HG03196 (cell line): Measurements from ENCODE around the gene SLC17A2.
"Not testable (repeated sequence)": the region's sequence is repeated elsewhere in the genome, so short reads cannot be mapped to it uniquely, and the experiment has no call there.

Experiments used
- ATAC-seq: cut with Tn5 transposase; IDR thresholded peaks from one replicate; pipeline ENCODE4 v1.9.1; 2021; ENCODE audit not compliant: unreplicated experiment

The SLC17A2 gene

DNA sequence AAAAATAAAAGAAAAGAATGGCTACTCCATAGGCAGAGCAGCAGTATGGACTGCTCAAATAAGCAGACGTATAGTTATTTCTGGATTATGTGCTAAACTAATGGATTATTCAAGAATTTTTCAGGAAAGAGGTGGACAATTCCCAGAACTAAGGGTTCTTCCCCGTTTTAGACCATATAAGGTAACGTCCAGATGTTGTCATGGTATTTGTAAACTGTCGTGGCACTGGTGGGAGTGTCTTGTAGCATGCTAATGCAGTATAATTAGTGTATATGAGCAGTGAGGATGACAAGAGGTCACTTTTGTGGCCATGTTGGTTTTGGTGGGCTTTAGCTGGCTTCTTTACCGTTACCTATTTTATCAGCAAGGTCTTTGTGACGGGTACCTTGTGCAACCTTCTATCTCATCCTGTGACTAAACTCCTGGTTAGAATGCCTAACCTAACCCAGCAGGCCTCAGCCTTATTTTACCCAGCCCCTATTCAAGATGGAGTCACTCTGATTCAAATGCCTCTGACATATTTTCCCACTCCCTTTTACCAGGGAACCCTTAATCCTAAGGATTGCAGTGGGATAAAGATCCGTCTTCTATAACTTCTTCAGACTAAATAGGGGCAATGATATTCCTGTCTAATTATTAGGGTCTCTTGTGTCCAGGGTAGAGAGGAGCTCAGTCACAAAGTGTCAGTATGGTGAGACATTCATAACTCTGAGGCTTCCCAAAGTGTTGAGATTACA, 21.0 kb upstream of the SLC17A2 start:
- ATAC-seq, result no peak

DNA sequence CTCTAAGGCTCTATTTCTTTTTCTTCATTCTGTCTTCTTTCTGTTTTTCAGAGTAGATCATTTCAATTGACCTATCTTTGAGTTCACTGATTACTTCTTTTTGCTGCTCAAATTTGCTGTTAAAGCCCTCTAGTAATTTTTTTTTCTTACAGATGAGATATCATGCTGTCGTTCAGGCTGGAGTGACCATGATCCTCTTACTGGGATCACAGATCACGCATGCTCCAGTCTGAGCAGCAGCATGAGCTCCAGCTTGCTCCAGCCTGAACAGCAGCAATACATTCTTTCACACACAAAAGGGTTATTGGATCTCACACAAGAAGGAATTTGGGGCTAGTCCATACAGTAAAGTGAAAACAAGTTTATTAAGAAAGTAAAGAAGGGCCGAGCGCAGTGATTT, 19.8 kb upstream of the SLC17A2 start:
- no peak for ATAC-seq

DNA sequence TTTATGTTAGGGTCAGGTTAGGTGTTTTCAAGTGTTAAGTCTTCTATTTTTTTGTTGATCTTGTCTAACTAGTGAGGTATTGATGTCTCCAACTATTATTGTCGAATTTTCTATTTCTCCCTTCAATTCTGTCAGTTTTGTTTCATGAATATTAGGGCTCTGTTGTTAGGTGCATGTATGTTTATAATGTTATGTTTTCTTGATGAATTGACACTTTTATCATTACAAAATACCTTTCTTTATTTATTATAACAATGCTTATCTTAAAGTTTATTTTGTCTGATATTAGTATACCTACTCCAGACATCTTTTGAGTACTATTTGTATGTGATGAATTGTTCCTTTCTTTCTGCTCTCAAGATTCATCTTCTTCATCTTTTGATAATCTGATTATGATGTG, 19.2 kb upstream of the SLC17A2 start:
- no peak for ATAC-seq

DNA sequence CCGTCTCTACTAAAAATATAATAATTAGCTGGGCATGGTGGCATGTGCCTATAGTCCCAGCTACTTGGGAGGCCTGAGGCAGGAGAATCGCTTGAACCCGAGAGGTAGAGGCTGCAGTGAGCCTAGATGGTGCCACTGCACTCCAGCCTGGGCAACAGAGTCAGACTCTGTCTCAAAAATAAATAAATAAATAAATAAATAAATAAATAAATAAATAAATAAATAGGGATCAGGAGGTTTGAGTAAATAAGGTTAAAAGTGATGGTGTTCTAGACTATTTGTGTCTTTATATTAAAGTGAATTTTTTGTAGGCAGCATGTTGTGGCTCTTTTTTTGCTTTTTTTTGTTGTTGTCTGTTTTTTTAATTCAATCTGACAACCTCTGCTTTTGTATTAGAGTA, 17.0 kb upstream of the SLC17A2 start:
- not testable (repeated sequence) for ATAC-seq

- no peak for ATAC-seq
Observed at GRCh38 chr6:25946631-25947030, 16.1 kb upstream of the SLC17A2 start.

DNA sequence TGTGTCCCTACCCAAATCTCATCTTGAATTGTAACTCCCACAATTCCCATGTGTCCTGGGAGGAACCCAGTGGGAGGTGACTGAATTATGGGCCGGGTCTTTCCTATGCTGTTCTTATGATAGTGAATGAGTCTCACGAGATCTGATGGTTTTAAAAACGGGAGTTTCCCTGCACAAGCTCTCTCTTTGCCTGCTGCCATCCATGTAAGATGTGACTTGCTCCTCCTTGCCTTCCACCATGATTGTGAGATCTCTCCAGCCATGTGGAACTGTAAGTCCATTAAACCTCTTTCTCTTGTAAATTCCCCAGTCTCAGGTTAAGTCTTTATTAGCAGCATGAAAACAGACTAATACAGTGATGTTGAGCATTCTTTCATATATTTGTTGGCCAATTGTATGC, 15.2 kb upstream of the SLC17A2 start:
- not testable (repeated sequence) for ATAC-seq

DNA sequence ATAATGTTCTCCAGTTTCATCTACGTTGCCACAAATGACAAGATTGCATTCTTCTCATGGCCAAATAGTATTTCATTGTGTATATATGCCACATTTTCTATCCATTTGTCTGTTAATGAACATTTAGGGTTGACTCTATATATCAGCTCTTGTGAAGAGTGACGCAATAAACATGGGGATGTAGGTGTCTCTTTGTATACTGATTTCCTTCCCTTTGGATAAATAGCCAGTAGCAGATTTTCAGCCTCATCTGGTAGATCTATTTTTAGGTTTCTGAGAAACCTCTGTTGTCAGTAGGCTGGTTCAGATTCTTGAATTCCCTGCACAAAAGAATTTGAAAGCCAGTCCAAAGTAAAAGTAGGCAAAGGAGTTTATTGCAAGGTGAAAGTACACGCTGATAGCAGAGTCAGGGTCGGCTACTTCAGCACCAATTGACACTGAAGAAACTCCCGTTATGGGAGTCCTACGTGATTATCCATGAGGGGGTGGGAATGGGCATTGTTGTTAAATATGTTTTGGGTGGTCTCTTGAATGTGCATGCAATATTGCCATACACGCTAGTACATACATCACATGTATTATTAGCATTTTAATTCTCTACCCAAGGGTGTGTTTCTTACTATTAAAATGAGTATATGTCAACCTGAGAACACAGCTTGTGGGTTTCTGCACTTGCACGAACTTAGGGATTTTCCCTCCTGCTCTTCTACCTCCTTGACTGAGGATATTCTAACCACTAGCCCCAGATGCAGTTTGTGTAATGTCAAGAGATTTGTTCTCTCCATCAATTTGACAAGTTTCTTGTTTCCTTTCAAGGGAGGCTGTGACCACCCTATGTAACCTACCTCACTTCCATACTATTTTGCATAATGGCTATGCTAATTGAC, 14.4 kb upstream of the SLC17A2 start:
- peak; percentile 72 for ATAC-seq

GRCh38 chr6:25943887-25944286, 13.4 kb upstream of the SLC17A2 start:
- ATAC-seq, result no peak

DNA sequence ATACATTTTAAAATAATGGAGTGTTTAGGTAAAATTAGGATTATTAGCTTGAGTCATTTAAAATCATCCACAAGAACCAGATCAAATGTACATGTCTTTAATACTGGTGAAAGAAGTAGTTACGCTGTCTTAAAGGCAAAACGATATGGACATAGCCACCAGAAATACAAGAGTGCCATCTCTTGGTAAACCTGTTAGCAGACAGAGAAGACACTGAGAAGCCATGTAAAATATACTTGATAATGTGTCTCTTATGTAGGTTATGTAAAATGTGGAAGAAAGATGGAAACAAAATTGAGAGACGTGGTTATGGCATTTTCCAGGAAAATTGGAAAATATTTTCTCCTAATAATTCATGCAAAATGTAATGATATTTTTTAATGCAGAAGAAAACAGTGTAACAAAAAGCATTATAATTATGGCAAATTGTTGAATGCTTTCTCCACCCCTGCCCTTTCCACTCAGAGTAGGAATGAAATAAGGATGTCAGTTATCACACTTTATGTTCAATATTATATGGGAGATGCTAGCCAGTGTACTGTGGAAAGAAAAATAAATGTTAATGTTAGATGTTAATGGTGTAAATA, 12.2 kb upstream of the SLC17A2 start:
- no peak for ATAC-seq

DNA sequence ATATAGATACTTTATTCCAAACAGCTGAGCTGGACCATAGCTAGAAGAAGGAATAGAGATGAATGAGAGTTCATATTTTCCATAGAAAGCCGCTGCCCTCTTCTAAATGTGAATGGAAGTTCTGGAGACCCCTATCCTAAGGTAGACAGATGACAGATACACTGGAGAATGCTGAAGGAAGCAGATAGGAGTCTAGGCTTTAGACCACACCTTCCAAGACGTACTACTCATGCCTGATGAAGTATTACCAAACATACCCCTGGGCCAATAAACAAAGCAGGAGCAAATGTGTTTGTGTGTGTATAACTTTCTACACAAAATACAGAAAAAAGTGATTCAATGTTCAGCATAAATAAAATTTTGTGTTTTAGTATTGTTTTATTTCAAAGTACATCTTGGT, 9.1 kb upstream of the SLC17A2 start:
- no peak for ATAC-seq

- ATAC-seq, result no peak
Observed at GRCh38 chr6:25935953-25936352, 5.5 kb upstream of the SLC17A2 start.

DNA sequence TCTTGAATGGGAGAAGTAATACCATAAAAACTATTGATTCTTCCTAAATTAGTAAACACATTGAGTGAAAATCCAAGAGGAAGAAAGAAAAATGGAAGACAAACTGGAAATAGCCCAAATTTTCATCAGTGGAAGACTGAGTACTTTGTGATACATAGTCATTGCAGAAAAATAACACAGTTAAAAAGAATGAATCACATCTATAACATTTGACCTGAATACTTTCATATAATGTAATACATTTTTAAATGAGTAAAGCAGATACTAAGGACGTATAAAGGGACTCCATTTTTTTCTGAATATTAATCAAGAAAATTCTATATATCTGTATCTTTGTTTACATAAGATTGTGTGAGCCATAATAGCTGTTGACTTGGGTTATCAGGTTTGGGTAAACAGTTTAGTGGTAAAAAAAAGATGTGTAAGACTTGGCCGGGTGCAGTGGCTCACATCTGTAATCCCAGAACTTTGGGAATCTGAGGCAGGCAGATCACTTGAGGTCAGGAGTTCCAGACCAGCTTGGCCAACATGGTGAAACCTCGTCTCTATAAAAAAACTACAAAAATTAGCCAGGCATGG, 4.3 kb upstream of the SLC17A2 start:
- no peak for ATAC-seq

DNA sequence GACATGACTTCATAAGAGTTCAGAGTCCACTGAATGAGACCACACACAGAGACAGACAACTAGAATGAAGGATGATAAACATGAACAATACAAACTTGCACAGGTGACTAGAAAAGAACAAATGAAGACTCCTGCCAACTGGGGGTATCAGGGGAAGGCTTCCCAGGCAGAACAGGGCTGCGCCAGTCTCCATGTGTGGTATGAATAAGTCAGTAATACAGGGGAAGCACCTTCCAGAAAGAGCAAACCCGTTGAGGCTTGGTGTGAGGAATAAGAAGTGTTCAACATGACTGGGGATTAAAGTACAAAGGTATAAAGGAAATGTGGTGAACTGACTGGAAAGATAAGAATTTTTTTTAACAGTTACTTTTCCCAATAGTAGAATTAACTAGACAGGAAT, 3.7 kb upstream of the SLC17A2 start:
- no peak for ATAC-seq

DNA sequence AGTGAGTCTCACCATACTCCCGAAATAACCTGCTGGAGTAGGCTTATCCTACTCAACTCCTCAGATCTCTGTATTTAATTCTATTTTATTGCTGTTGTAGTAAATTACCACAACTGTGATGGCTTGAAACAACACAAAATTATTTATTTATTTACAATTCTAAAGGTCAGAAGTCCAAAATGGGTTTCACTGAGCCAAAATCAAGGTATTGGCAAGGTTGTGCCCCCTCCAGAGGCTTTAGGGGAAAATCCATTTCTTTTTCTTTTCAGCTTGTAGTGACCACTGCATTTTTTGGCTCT, 869 bp upstream of the SLC17A2 start:
- ATAC-seq, result no peak

DNA sequence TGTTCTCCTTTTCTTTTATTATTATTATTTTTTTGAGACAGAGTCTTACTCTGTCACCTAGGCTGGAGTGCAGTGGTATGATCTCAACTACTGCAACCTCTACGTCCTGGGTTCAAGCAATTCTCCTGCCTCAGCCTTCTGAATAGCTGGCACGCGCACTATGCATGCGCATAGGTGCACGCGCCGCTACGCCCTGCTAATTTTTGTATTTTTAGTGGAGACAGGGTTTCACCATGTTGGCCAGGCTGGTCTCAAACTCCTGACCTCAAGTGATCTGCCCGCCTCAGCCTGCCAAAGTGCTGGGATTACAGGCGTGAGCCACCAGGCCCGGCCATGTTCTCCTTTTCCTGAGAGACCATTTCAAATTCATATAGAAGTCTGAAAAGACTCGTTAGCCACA, 706 bp downstream of the SLC17A2 start:
- ATAC-seq, result not testable (repeated sequence)

- no peak for ATAC-seq
Observed at GRCh38 chr6:25928562-25929324, 1.7 kb downstream of the SLC17A2 start.

- no peak for ATAC-seq
Observed at GRCh38 chr6:25927756-25928216, 2.7 kb downstream of the SLC17A2 start.

- no peak for ATAC-seq
Observed at GRCh38 chr6:25927178-25927577, 3.3 kb downstream of the SLC17A2 start.

- ATAC-seq, result no peak
Observed at GRCh38 chr6:25925876-25926275, 4.6 kb downstream of the SLC17A2 start.

DNA sequence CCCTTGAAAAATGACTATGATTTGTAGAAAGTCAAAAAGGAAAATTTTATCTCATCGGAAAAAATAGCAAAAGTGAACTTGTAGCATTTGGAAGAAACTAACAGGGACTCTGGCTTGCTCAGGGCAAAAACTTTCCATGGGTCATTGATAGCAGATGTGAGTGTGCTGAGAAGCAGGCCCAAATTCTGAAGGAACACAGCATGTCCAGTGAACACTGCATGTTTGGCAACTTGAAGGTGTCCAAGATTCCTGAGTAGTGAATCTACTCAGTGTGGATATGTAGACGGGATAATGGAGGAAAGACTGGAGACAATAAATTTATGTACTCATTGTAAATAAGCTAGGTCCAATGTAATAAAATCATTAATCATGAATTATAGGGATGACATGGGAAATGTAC, 8.2 kb downstream of the SLC17A2 start:
- no peak for ATAC-seq
